Measurements from ENCODE around the gene MZB1. TPM values are rescaled to one million over a fixed set of nuclear protein-coding genes. Genes with fewer than 3 reads are reported as not detected.

MZB1 gene
- total RNA-seq, 1 experiment from 2014 or later, result 1.1 TPM

- H3K36me3 Mint-ChIP-seq, result peaks cover 22% of the 10 kb centered on the region
- TF ChIP-seq PREB (CRISPR knock-in tag; IDR thresholded peaks at IDR 0.05; ENCODE audit: borderline replicate concordance) (no peak), HMGXB4 (CRISPR knock-in tag; IDR thresholded peaks at IDR 0.05) (no peak), NR2C2 (CRISPR knock-in tag; IDR thresholded peaks at IDR 0.05) (no peak), NFATC4 (CRISPR knock-in tag; IDR thresholded peaks at IDR 0.05) (no peak), ZNF317 (CRISPR knock-in tag; IDR thresholded peaks at IDR 0.05; ENCODE audit: borderline replicate concordance, low read depth) (no peak), CREB1 (CRISPR knock-in tag; IDR thresholded peaks at IDR 0.05) (no peak), FOXK1 (CRISPR knock-in tag; IDR thresholded peaks at IDR 0.05) (no peak)
- DNase-seq (ENCODE audit: low spot score), result no peak
- peak; percentile 36; the same call in 1 of the 2 replicates for ATAC-seq
- H3K9me3 Mint-ChIP-seq, result no peaks in the 10 kb centered on the region
- no peaks in the 10 kb centered on the region; the same call in 1 of the 2 replicates for H3K27me3 Mint-ChIP-seq (ENCODE audit: low read depth)
- no peak overlapping the region for H3K4me3 Mint-ChIP-seq
- POLR2A ChIA-PET, result interaction anchor here (0.5 kb wide), 1 partner anchor 152 kb away, joined by 3 read pairs; no protein-coding TSS in a partner anchor
- H3K4me1 Mint-ChIP-seq, result peaks cover 9% of the 10 kb centered on the region
- CTCF ChIA-PET, result interaction anchor here (0.6 to 9.6 kb wide), 4 partner anchors 9 to 346 kb away, joined by 3 to 208 read pairs (median 5); no protein-coding TSS in a partner anchor
- no peak overlapping the region for H3K27ac Mint-ChIP-seq
These were observed 29.8 kb upstream of the MZB1 start for GRCh38 chr5:139419226-139420192.

- peaks cover 17% of the 10 kb centered on the region for H3K36me3 Mint-ChIP-seq
These were observed 29.1 kb upstream of the MZB1 start for GRCh38 chr5:139418793-139419192.

More at GRCh38 chr5:139418793-139419192, 29.1 kb upstream of the MZB1 start:
- ChIA-PET CTCF (interaction anchor here (0.6 to 9.6 kb wide), 3 partner anchors 8 to 155 kb away, joined by 3 to 208 read pairs (median 5); no protein-coding TSS in a partner anchor), POLR2A (interaction anchor here (0.5 kb wide), 1 partner anchor 153 kb away, joined by 3 read pairs; no protein-coding TSS in a partner anchor)
- no peak for ATAC-seq
- Mint-ChIP-seq H3K4me3 (no peak overlapping the region), H3K27me3 (ENCODE audit: low read depth) (no peaks in the 10 kb centered on the region; the same call in 1 of the 2 replicates), H3K27ac (no peak overlapping the region), H3K4me1 (peaks cover 9% of the 10 kb centered on the region), H3K9me3 (no peaks in the 10 kb centered on the region)
- no peak for TF ChIP-seq NFATC4 (CRISPR knock-in tag; IDR thresholded peaks at IDR 0.05)
- TF ChIP-seq TEAD1 (CRISPR knock-in tag; IDR thresholded peaks at IDR 0.05), result no peak
- no peak for TF ChIP-seq NR1H2 (CRISPR knock-in tag; IDR thresholded peaks at IDR 0.05)
- TF ChIP-seq USF2 (CRISPR knock-in tag; IDR thresholded peaks at IDR 0.05), result no peak
- no peak for TF ChIP-seq NR2C2 (CRISPR knock-in tag; IDR thresholded peaks at IDR 0.05)
- no peak for TF ChIP-seq ZNF138 (CRISPR knock-in tag; conservative IDR thresholded peaks at IDR 0.05)
- TF ChIP-seq ATF6 (CRISPR knock-in tag; IDR thresholded peaks at IDR 0.05), result no peak
- no peak for TF ChIP-seq CDX4 (CRISPR knock-in tag; IDR thresholded peaks at IDR 0.05; ENCODE audit: borderline replicate concordance)
- no peak for TF ChIP-seq ZMAT4 (CRISPR knock-in tag; IDR thresholded peaks at IDR 0.05)
- TF ChIP-seq NFYB (CRISPR knock-in tag; conservative IDR thresholded peaks at IDR 0.05; ENCODE audit: low read depth), result no peak
- no peak for TF ChIP-seq ERG (CRISPR knock-in tag; IDR thresholded peaks at IDR 0.05)
- no peak for TF ChIP-seq CBFB (CRISPR knock-in tag; IDR thresholded peaks at IDR 0.05; ENCODE audit: low read depth)
- no peak for DNase-seq (ENCODE audit: low spot score)

All from WTC11 (cell line).